ENCODE data around the gene NDST1. TPM values are rescaled to one million over a fixed set of nuclear protein-coding genes. Genes with fewer than 3 reads are reported as not detected.

NDST1 gene
- total and polyA plus RNA-seq, 2 of the 8 experiments (the other 6 are each of a cell fraction or from before 2014, with no cell fraction given), result 27.0 to 72.0 TPM

- 89% methylated on average over 14 of the region's 14 CpGs; no CpG with 5 or more reads in 1 of the 2 experiments for WGBS, 2 experiments (ENCODE audit: extremely low coverage in 1 of 2, insufficient coverage in 1 of 2, insufficient read length in 1 of 2, insufficient replicate concordance in 2 of 2, low coverage in 1 of 2, low lambda C conversion rate in 2 of 2, missing lambda C conversion rate in 1 of 2)
- H3K4me1 ChIP-seq (replicated peaks in 1 of 4; ENCODE audit: control insufficient read depth in 3 of 4, insufficient read depth in 4 of 4, low read length in 3 of 4), result peaks cover 21 to 28% (median 27%) of the 10 kb centered on the region in 4 experiments
- POLR2A ChIA-PET (ENCODE audit: partially characterized antibody), result interaction anchor here (0.8 to 9.3 kb wide), 13 partner anchors 9 to 55 kb away, joined by 3 to 122 read pairs (median 6); partner anchors contain the start of gene RPS14
- H2AFZ ChIP-seq (ENCODE audit: low read length), result no peak overlapping the region
- no peaks in the 10 kb centered on the region for H3K36me3 ChIP-seq (ENCODE audit: control insufficient read depth in 2 of 4, insufficient read depth in 4 of 4, low read length in 3 of 4)
- H2AK5ac ChIP-seq (ENCODE audit: low read depth, low read length), result peak overlapping the region; percentile 24; the same call in 1 of the 2 replicates
- H3K79me2 ChIP-seq (ENCODE audit: control insufficient read depth in 1 of 2, insufficient read depth in 2 of 2, low read length in 2 of 2), result peaks cover 16 to 82% of the 10 kb centered on the region in 2 experiments
- no peak overlapping the region for H2BK20ac ChIP-seq (ENCODE audit: low read length)
- peak overlapping the region; percentile 71; the same call in 1 of the 2 replicates for H2BK5ac ChIP-seq (ENCODE audit: low read depth, low read length)
- no peak overlapping the region for H2BK15ac ChIP-seq (ENCODE audit: low read length)
- H3K56ac ChIP-seq (replicated peaks; ENCODE audit: insufficient read length, low read depth, low read length), result no peak overlapping the region
- no peak overlapping the region for H3K14ac ChIP-seq (ENCODE audit: insufficient read length)
- H3K4ac ChIP-seq (replicated peaks; ENCODE audit: insufficient read length, low read depth, low read length), result peak overlapping the region; percentile 1
- 0 out of 2 replicates have a peak overlapping the region, but pooled peaks have one; percentile 9 for H4K8ac ChIP-seq (ENCODE audit: extremely low read depth, insufficient read depth, low read length)
- H2BK12ac ChIP-seq (ENCODE audit: low read depth, low read length), result peak overlapping the region; percentile 78
- H4K20me1 ChIP-seq (replicated peaks in 1 of 2; ENCODE audit: control insufficient read depth in 1 of 2, insufficient read depth in 2 of 2, low read length in 2 of 2), result peaks cover 3 to 18% of the 10 kb centered on the region in 2 experiments
- peak overlapping the region; percentile 51 to 65; a peak in 2 of 4 replicates for H3K4me2 ChIP-seq (ENCODE audit: insufficient read depth in 1 of 2, low read depth in 2 of 2, low read length in 2 of 2)
- DNase-seq (ENCODE audit: low read depth in 1 of 2, low spot score in 2 of 2) (no peak), FAIRE-seq (no peak)
- H4K91ac ChIP-seq (replicated peaks; ENCODE audit: insufficient read length, low read length), result peak overlapping the region; percentile 82
- 0 out of 2 replicates have a peak overlapping the region, but pooled peaks have one; percentile 15 for H3K18ac ChIP-seq (ENCODE audit: extremely low read depth, low read length)
- CTCF ChIA-PET (ENCODE audit: partially characterized antibody), result interaction anchor here (0.6 to 32.0 kb wide), 11 partner anchors 5 to 107 kb away, joined by 3 to 571 read pairs (median 5); partner anchors contain the start of gene NDST1
- no peaks in the 10 kb centered on the region for H3K27me3 ChIP-seq (replicated peaks in 1 of 4; ENCODE audit: control insufficient read depth in 3 of 4, extremely low read depth in 1 of 4, insufficient read depth in 3 of 4, low read length in 3 of 4)
- peak overlapping the region; percentile 25; the same call in 1 of the 2 replicates for H3K27ac ChIP-seq (ENCODE audit: low read depth, low read length)
- H3K23ac ChIP-seq (ENCODE audit: insufficient read length), result no peak overlapping the region
- no peak overlapping the region for H2BK120ac ChIP-seq (replicated peaks; ENCODE audit: low read depth, low read length)
- H3K9me3 ChIP-seq (ENCODE audit: insufficient read depth in 2 of 2, low read depth in 1 of 2, low read length in 1 of 2), result no peaks in the 10 kb centered on the region
- TF ChIP-seq SUZ12 (IDR thresholded peaks at IDR 0.05; ENCODE audit: low read length) (no peak), FOSL1 (IDR thresholded peaks at IDR 0.05; ENCODE audit: insufficient read depth, low read depth, low read length) (no peak), ZNF274 (IDR thresholded peaks at IDR 0.05; ENCODE audit: borderline replicate concordance, extremely low read depth, low read length) (no peak), PHF8 (conservative IDR thresholded peaks at IDR 0.05; ENCODE audit: low read depth, low read length) (no peak), POU5F1 (IDR thresholded peaks at IDR 0.05; ENCODE audit: low read depth, low read length) (no peak)
- H3K4me3 ChIP-seq (ENCODE audit: extremely low read depth in 1 of 4, insufficient read depth in 2 of 4, low read depth in 3 of 4, low read length in 4 of 4), result no peak overlapping the region
- no peaks in the 10 kb centered on the region; the same call in 1 of the 2 replicates for H3K23me2 ChIP-seq (ENCODE audit: low read depth, low read length)
- H3K9ac ChIP-seq (replicated peaks in 1 of 4; ENCODE audit: extremely low read depth in 1 of 4, low read depth in 3 of 4, low read length in 3 of 4), result peak overlapping the region in 1 of 4 experiments; percentile 8; a peak in 3 of 7 replicates
- peak overlapping the region; percentile 46 for H4K5ac ChIP-seq (ENCODE audit: insufficient read length, low read depth, low read length)
- peaks cover 20% of the 10 kb centered on the region for H3K79me1 ChIP-seq (ENCODE audit: low read depth, low read length)
Measured at GRCh38 chr5:150497274-150497988, 10.5 kb upstream of the NDST1 start.
